Activated CD4-positive, CD25-positive, alpha-beta regulatory T cell treated with anti-CD3 and anti-CD28 coated beads, Interleukin-2, amount 50 U/mL, for 24 hours (primary cell): ENCODE results near the gene PLA2G7.

ENCODE experiments used
- ATAC-seq, 2 donors: fragments of 150-1000 bp; cut with Tn5 transposase; one replicate each; pipeline ENCODE4 v1.10.0; 2021; ENCODE audit warnings: mild to moderate bottlenecking in 1 of 2, moderate library complexity in 1 of 2

Gene PLA2G7

GRCh38 chr6:46687619-46688097, 47.5 kb downstream of the PLA2G7 start, which contains the start of gene TDRD6:
Gene TDRD6, plus strand, starts transcription at chr6:46687885. Its CDS starts 244 bp downstream, at chr6:46688129.
- no peak for ATAC-seq

GRCh38 chr6:46684771-46685170, 50.4 kb downstream of the PLA2G7 start:
- no peak for ATAC-seq

- ATAC-seq: no peak
Observed at GRCh38 chr6:46677314-46677654, 57.9 kb downstream of the PLA2G7 start.

DNA sequence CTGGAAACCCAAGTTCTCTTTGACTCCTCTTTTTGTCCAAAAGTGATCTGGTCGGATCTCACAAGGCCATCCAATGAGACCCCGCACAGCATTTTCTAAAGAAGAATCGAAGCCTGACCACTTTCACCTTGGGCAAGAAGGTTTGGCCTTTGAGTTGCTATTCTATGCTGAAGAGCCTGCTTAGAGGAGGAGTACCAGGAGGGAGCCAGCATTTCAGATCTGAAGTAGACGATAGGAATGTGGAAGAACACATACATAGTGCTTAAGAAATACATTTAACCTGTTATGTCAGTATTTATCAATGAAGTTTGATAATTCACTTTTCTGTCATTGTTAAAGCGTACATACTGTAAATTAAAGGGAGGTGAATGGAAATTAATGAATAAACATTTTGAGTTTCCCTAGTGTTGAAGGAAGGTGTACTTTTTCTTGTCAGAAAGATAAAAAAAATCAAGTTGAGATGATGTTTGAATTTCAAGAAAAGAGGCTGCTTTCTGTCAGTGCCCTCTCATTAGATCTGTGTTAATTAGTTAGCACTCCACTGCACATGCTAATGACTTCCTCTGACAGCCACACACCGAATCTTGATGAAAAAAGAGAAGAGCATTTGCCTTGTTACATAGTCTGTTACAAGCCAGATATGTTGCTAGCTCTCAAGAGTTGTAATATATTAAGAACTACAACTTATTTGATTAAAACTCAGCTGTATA, 58.4 kb downstream of the PLA2G7 start:
- ATAC-seq: no peak

DNA sequence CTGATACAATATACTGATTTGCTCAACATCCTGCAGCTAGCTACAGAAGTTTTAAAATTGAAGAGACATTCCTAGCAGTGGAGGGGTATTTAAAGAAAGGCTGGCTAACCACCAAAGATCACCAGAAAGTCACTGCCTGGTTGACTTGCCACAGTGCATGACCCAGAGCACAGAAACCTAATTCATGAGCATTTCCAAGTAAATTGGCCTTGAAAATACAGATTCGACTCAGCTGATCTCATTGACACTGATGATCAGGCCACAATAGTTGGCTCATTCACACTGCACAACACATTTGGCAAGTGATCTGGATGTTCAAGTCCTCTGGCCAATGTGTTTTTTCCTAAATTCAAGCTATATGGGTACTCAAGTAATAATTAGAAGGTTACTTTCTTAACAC, 60.8 kb downstream of the PLA2G7 start:
- no peak for ATAC-seq

GRCh38 chr6:46667377-46667776, 67.8 kb downstream of the PLA2G7 start:
- ATAC-seq: no peak

DNA sequence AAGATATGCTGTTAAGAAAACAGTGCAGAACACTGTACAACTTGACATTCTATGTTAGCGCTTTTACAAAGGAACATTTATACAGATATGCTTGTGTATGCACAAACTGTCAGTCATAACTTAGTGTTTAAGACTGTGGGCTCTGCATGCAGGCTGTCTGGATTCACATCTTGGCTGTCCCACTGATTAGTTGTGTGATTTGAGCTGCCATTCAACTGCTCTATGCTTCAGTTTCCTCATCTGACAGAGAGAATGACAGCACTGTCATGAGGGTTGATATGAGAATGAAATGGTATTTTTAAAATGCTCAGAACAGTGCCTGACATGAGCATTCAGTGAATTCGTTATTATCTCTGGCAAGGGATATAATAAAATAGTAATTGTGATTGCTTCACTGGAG, 73.7 kb downstream of the PLA2G7 start:
- ATAC-seq: no peak

GRCh38 chr6:46657642-46658041, 77.5 kb downstream of the PLA2G7 start:
- ATAC-seq: no peak

DNA sequence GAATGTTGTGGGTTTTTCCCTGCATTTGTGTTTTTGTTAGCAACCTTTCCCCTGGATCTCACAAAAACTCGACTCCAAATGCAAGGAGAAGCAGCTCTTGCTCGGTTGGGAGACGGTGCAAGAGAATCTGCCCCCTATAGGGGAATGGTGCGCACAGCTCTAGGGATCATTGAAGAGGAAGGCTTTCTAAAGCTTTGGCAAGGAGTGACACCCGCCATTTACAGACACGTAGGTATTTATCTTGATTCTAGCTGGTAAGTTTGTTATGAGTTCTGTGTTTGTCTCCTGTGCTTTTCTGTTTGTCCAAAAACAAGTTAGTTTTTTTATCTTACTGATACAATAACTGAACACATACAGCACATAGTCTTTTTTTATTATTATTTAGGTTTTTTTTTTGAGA, 79.4 kb downstream of the PLA2G7 start:
- ATAC-seq: no peak
